Trophoblast cell (in vitro differentiated cells and primary cell): ENCODE results near the gene HSPA12B.

Source experiments
- DNase-seq, 2 donors: peaks; one replicate each; pipeline ENCODE4 v3.0.0-alpha.2; 2016
- H2AFZ ChIP-seq: 2 replicates; pipeline ENCODE4 v1.6.1; 2013; ENCODE audit warnings: low read length, moderate library complexity, mild to moderate bottlenecking; ENCODE audit not compliant: insufficient read depth, poor library complexity
- H2AK5ac ChIP-seq: 2 replicates; pipeline ENCODE4 v1.6.1; 2013; ENCODE audit warnings: mild to moderate bottlenecking, low read length
- H2BK120ac ChIP-seq: 2 replicates; pipeline ENCODE4 v1.6.1; 2013; ENCODE audit warnings: low read length, mild to moderate bottlenecking, moderate library complexity; ENCODE audit not compliant: insufficient read depth, poor library complexity
- H2BK12ac ChIP-seq: 2 replicates; pipeline ENCODE4 v1.6.1; 2013; ENCODE audit warnings: mild to moderate bottlenecking, low read length, moderate library complexity
- H2BK5ac ChIP-seq: 2 replicates; pipeline ENCODE4 v1.6.1; 2013; ENCODE audit warnings: low read length, low read depth, moderate library complexity, mild to moderate bottlenecking; ENCODE audit not compliant: poor library complexity
- H3K14ac ChIP-seq: 2 replicates; pipeline ENCODE4 v1.6.1; 2013; ENCODE audit warnings: mild to moderate bottlenecking, low read length
- H3K18ac ChIP-seq: 2 replicates; pipeline ENCODE4 v1.6.1; 2013; ENCODE audit warnings: mild to moderate bottlenecking, low read length
- H3K23ac ChIP-seq: 2 replicates; pipeline ENCODE4 v1.6.1; 2013; ENCODE audit warnings: low read length
- H3K27ac ChIP-seq: 2 replicates; pipeline ENCODE4 v1.5.1; 2013; ENCODE audit warnings: low read depth, mild to moderate bottlenecking, inconsistent platforms, low read length, moderate library complexity
- H3K27me3 ChIP-seq: 2 replicates; pipeline ENCODE4 v1.6.1; 2013; ENCODE audit warnings: inconsistent platforms, mild to moderate bottlenecking, low read length, moderate library complexity; ENCODE audit not compliant: insufficient read depth
- H3K36me3 ChIP-seq, 2 experiments: 1 replicate in 1 of 2; 2 replicates in 1 of 2; pipeline ENCODE4 v1.6.1; 2013; ENCODE audit warnings: low read length in 2 of 2, mild to moderate bottlenecking in 2 of 2, moderate library complexity in 1 of 2; ENCODE audit not compliant: insufficient read depth in 2 of 2, control insufficient read depth in 1 of 2
- H3K4ac ChIP-seq: 2 replicates; pipeline ENCODE4 v1.6.1; 2013; ENCODE audit warnings: low read depth, mild to moderate bottlenecking, low read length, moderate library complexity
- H3K4me1 ChIP-seq, 2 experiments: 1 replicate in 1 of 2; 2 replicates in 1 of 2; pipeline ENCODE4 v1.6.1; 2013; ENCODE audit warnings: low read length in 2 of 2, mild to moderate bottlenecking in 2 of 2, moderate library complexity in 1 of 2; ENCODE audit not compliant: insufficient read depth in 2 of 2, control insufficient read depth in 1 of 2
- H3K4me2 ChIP-seq: 2 replicates; pipeline ENCODE4 v1.6.1; 2013; ENCODE audit warnings: inconsistent platforms, mild to moderate bottlenecking, low read length, moderate library complexity
- H3K4me3 ChIP-seq: 2 replicates; pipeline ENCODE4 v1.5.1; 2013; ENCODE audit warnings: mild to moderate bottlenecking, low read depth, low read length, inconsistent platforms
- H3K79me1 ChIP-seq: one replicate; pipeline ENCODE4 v1.6.1; 2013; ENCODE audit warnings: low read length
- H3K79me2 ChIP-seq: 2 replicates; pipeline ENCODE4 v1.6.1; 2013; ENCODE audit warnings: low read length, mild to moderate bottlenecking; ENCODE audit not compliant: control insufficient read depth, insufficient read depth, poor library complexity
- H3K9ac ChIP-seq: 2 replicates; pipeline ENCODE4 v1.6.1; 2013; ENCODE audit warnings: mild to moderate bottlenecking, low read length
- H3K9me3 ChIP-seq: 2 replicates; pipeline ENCODE4 v1.6.1; 2013; ENCODE audit warnings: low read depth, mild to moderate bottlenecking, control low read depth, inconsistent platforms, low read length; ENCODE audit not compliant: insufficient read depth
- H4K12ac ChIP-seq: 2 replicates; pipeline ENCODE4 v1.6.1; 2013; ENCODE audit warnings: low read depth, mild to moderate bottlenecking, low read length, moderate library complexity
- H4K8ac ChIP-seq: 2 replicates; pipeline ENCODE4 v1.6.1; 2013; ENCODE audit warnings: low read depth, mild to moderate bottlenecking, low read length, moderate library complexity
- H4K91ac ChIP-seq: one replicate; pipeline ENCODE4 v1.6.1; 2013; ENCODE audit warnings: low read depth, mild to moderate bottlenecking, low read length, moderate library complexity
- WGBS: extraction: QIAGEN DNeasy Blood & Tissue Kit; methylation state at CpG from one replicate; pipeline ENCODE4 v1.1.7; 2013; ENCODE audit warnings: missing lambda C conversion rate; ENCODE audit not compliant: insufficient read length, insufficient coverage; ENCODE audit errors: extremely low coverage; 5-methylcytosine and 5-hydroxymethylcytosine counted together

The HSPA12B gene

GRCh38 chr20:3696200-3696599, 36.3 kb upstream of the HSPA12B start:
- Histone ChIP-seq H3K79me1 (no peaks in the 10 kb centered on the region), H2BK120ac (no peak overlapping the region), H3K9ac (no peak overlapping the region), H3K18ac (no peak overlapping the region), H2AFZ (no peak overlapping the region), H3K27ac (no peak overlapping the region), H3K23ac (no peak overlapping the region), H2BK5ac (no peak overlapping the region), H3K4me2 (no peak overlapping the region), H2AK5ac (no peak overlapping the region), H4K8ac (no peak overlapping the region), H3K79me2 (no peaks in the 10 kb centered on the region), H2BK12ac (no peak overlapping the region), H4K91ac (no peak overlapping the region), H3K4me1 (peaks cover 10 to 14% of the 10 kb centered on the region in 2 experiments), H3K4ac (no peak overlapping the region), H4K12ac (no peak overlapping the region), H3K27me3 (no peaks in the 10 kb centered on the region), H3K9me3 (no peaks in the 10 kb centered on the region), H3K4me3 (no peak overlapping the region), H3K14ac (no peak overlapping the region), H3K36me3 (no peaks in the 10 kb centered on the region)
- WGBS = no CpG with 5 or more reads among the region's 1 CpG
- DNase-seq = peak in 1 of 2 donors; percentile 21

GRCh38 chr20:3696745-3697587, 35.5 kb upstream of the HSPA12B start:
- Histone ChIP-seq H4K91ac (no peak overlapping the region), H3K18ac (no peak overlapping the region), H3K4me1 (peaks cover 10 to 14% of the 10 kb centered on the region in 2 experiments), H2BK120ac (no peak overlapping the region), H3K4me3 (no peak overlapping the region), H4K8ac (no peak overlapping the region), H3K14ac (no peak overlapping the region), H2AFZ (no peak overlapping the region), H3K23ac (no peak overlapping the region), H3K4ac (no peak overlapping the region), H3K9ac (no peak overlapping the region), H2AK5ac (no peak overlapping the region), H3K79me2 (no peaks in the 10 kb centered on the region), H4K12ac (no peak overlapping the region), H3K27ac (no peak overlapping the region), H3K9me3 (no peaks in the 10 kb centered on the region), H3K79me1 (no peaks in the 10 kb centered on the region), H3K27me3 (no peaks in the 10 kb centered on the region), H3K36me3 (no peaks in the 10 kb centered on the region), H2BK12ac (no peak overlapping the region), H2BK5ac (no peak overlapping the region), H3K4me2 (no peak overlapping the region)
- no peak for DNase-seq
- no CpG with 5 or more reads among the region's 15 CpGs for WGBS

GRCh38 chr20:3697588-3698305, 34.7 kb upstream of the HSPA12B start:
- no peak overlapping the region for H3K4me3 ChIP-seq
- H3K27me3 ChIP-seq = no peaks in the 10 kb centered on the region
- no peak overlapping the region for H4K12ac ChIP-seq
- no CpG with 5 or more reads among the region's 18 CpGs for WGBS
- no peak overlapping the region for H2BK12ac ChIP-seq
- no peaks in the 10 kb centered on the region for H3K9me3 ChIP-seq
- H3K4ac ChIP-seq = no peak overlapping the region
- no peak overlapping the region for H2BK120ac ChIP-seq
- no peak overlapping the region for H3K27ac ChIP-seq
- no peak overlapping the region for H3K14ac ChIP-seq
- peaks cover 10 to 14% of the 10 kb centered on the region in 2 experiments for H3K4me1 ChIP-seq
- H2AK5ac ChIP-seq = no peak overlapping the region
- no peak overlapping the region for H3K23ac ChIP-seq
- no peak overlapping the region for H4K8ac ChIP-seq
- no peak overlapping the region for H3K4me2 ChIP-seq
- no peak overlapping the region for H2AFZ ChIP-seq
- H3K79me1 ChIP-seq = no peaks in the 10 kb centered on the region
- H3K9ac ChIP-seq = no peak overlapping the region
- no peaks in the 10 kb centered on the region for H3K79me2 ChIP-seq
- no peak overlapping the region for H2BK5ac ChIP-seq
- no peak overlapping the region for H4K91ac ChIP-seq
- H3K36me3 ChIP-seq = no peaks in the 10 kb centered on the region
- H3K18ac ChIP-seq = no peak overlapping the region
- peak; percentile 67 to 77 for DNase-seq

- peaks cover 10 to 14% of the 10 kb centered on the region in 2 experiments for H3K4me1 ChIP-seq
- no peak overlapping the region for H3K4me2 ChIP-seq
- no peaks in the 10 kb centered on the region for H3K79me1 ChIP-seq
- no peaks in the 10 kb centered on the region for H3K36me3 ChIP-seq
- peaks cover 4% of the 10 kb centered on the region for H3K9me3 ChIP-seq
- H3K4ac ChIP-seq = no peak overlapping the region
- no peak overlapping the region for H4K12ac ChIP-seq
- H4K91ac ChIP-seq = no peak overlapping the region
- H2BK5ac ChIP-seq = no peak overlapping the region
- H2BK120ac ChIP-seq = no peak overlapping the region
- no peak overlapping the region for H4K8ac ChIP-seq
- H3K14ac ChIP-seq = no peak overlapping the region
- H2BK12ac ChIP-seq = no peak overlapping the region
- no peak overlapping the region for H3K27ac ChIP-seq
- H3K18ac ChIP-seq = no peak overlapping the region
- H3K27me3 ChIP-seq = no peaks in the 10 kb centered on the region
- H2AFZ ChIP-seq = no peak overlapping the region
- H3K79me2 ChIP-seq = no peaks in the 10 kb centered on the region
- no peak overlapping the region for H3K4me3 ChIP-seq
- no peak for DNase-seq
- H3K9ac ChIP-seq = no peak overlapping the region
- H2AK5ac ChIP-seq = no peak overlapping the region
- H3K23ac ChIP-seq = no peak overlapping the region
- WGBS = no CpG with 5 or more reads among the region's 6 CpGs
Measured at GRCh38 chr20:3698591-3699001, 33.9 kb upstream of the HSPA12B start.
